Astrocyte of the cerebellum (primary cell): ENCODE results near the gene ABCC1.

Source experiments
- DNase-seq: peaks from one replicate; pipeline ENCODE4 v3.0.0-alpha.2; 2011; ENCODE audit warnings: low read depth
- H3K4me3 ChIP-seq: 2 replicates; pipeline ENCODE4 v1.5.1; 2011; ENCODE audit warnings: mild to moderate bottlenecking, low read depth, low read length, moderate library complexity
- CTCF ChIP-seq: IDR thresholded peaks from 2 replicates; pipeline ENCODE4 v1.5.1; 2012; ENCODE audit warnings: low read length, low read depth, moderate library complexity, mild to moderate bottlenecking; ENCODE audit errors: missing control alignments
- in situ Hi-C: cut with HindIII; loops from 2 replicates; pipeline ENCODE4 v1.10.0; 2017; ENCODE audit warnings: low sequenced_read_pairs

ABCC1 gene

GRCh38 chr16:16093628-16094332, 144.4 kb downstream of the ABCC1 start:
- H3K4me3 ChIP-seq, result no peak overlapping the region
- TF ChIP-seq CTCF, result no peak
- in situ Hi-C loops, result no loop called here
- DNase-seq, result no peak

- in situ Hi-C loops, result no loop called here
- no peak for DNase-seq
- no peak overlapping the region for H3K4me3 ChIP-seq
- no peak for TF ChIP-seq CTCF
Measured at GRCh38 chr16:16095646-16096045, 146.2 kb downstream of the ABCC1 start.

DNA sequence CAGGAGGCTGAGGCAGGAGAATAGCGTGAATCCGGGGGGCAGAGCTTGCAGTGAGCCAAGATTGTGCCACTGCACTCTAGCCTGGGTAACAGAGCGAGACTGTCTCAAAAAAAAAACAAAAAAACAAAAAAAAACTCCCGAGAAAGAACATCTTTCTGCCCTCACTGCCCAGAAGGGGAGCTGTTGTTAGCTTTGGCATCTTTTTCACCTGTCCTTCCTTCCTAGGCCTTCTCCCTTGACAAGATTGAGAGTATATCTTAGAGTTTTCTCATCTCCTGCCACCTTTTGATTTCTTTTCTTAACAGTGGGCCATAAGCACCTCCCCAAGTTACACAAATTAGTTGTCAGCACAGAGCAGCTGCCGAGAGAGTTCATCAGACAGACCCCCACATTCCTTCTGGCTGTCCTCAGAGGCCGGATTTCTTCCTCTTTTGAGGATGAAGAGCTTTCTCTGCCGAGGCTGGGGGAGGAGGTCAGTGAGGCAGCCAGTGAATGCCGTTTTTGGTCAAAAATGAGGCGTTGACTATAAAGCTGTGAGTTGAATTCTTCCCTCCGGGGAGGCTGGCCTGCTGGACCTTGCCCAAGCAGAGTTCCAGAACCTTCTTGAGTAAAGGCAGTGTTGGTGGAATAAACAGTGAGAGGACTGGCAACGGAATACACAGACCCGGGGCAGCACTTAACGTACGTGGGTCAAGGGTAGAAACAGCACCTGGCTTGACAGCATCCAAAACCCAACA, 146.9 kb downstream of the ABCC1 start:
- peak; percentile 53 for TF ChIP-seq CTCF
- DNase-seq, result no peak
- H3K4me3 ChIP-seq, result no peak overlapping the region
- in situ Hi-C loops, result no loop called here

GRCh38 chr16:16096858-16097213, 147.4 kb downstream of the ABCC1 start:
- DNase-seq, result no peak
- in situ Hi-C loops, result no loop called here
- TF ChIP-seq CTCF, result no peak
- no peak overlapping the region for H3K4me3 ChIP-seq

DNA sequence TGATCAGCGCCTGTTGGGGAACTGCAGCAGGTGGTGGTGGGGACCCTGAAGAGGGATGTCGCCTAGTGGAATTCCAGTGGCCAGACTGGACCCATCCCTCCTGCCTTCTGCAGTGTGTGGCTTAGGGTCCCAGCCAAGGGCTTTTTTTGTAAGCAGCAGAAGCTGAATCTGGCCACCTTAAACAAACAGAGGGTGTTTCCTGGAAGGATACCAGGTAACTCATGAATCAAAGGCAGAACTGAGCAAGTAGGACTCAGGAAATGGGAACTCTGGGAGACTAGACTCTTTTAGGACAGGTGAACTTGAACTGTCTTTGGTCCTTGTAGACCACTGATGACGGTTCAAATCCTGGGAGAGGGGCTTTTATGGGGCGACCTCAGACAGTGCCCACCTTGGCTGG, 149.9 kb downstream of the ABCC1 start:
- TF ChIP-seq CTCF, result no peak
- in situ Hi-C loops, result no loop called here
- no peak for DNase-seq
- no peak overlapping the region for H3K4me3 ChIP-seq

- no peak for TF ChIP-seq CTCF
- H3K4me3 ChIP-seq, result no peak overlapping the region
- DNase-seq, result no peak
- in situ Hi-C loops, result no loop called here
Measured at GRCh38 chr16:16100631-16101030, 151.2 kb downstream of the ABCC1 start.
